Parathyroid adenoma (tissue), 2 donors: ENCODE results near the gene ARHGAP8.

Experiments
- H2AFZ ChIP-seq: fragments of 300-600 bp; sonication (generic); one replicate; pipeline ENCODE4 v1.7.0; 2017; ENCODE audit warnings: antibody characterized with exemption, mild to moderate bottlenecking
- H3K27ac ChIP-seq: fragments of 300-600 bp; sonication (generic); one replicate; pipeline ENCODE4 v1.7.0; 2017
- H3K27me3 ChIP-seq: fragments of 300-600 bp; sonication (generic); one replicate; pipeline ENCODE4 v1.7.0; 2017; ENCODE audit warnings: low read length; ENCODE audit not compliant: control insufficient read depth, insufficient read depth
- H3K36me3 ChIP-seq: fragments of 300-600 bp; sonication (generic); one replicate; pipeline ENCODE4 v1.7.0; 2017; ENCODE audit warnings: low read length; ENCODE audit not compliant: control insufficient read depth, insufficient read depth
- H3K4me1 ChIP-seq: fragments of 300-600 bp; sonication (generic); one replicate; pipeline ENCODE4 v1.7.0; 2017; ENCODE audit warnings: control low read depth
- H3K4me2 ChIP-seq: fragments of 300-600 bp; sonication (generic); one replicate; pipeline ENCODE4 v1.7.0; 2017; ENCODE audit warnings: low read length
- H3K4me3 ChIP-seq: fragments of 300-600 bp; sonication (generic); one replicate; pipeline ENCODE4 v1.7.0; 2017; ENCODE audit warnings: low read depth, low read length
- H3K79me2 ChIP-seq: fragments of 300-600 bp; sonication (generic); one replicate; pipeline ENCODE4 v1.7.0; 2017; ENCODE audit warnings: control low read depth
- H3K9ac ChIP-seq: fragments of 300-600 bp; sonication (generic); one replicate; pipeline ENCODE4 v1.7.0; 2017; ENCODE audit warnings: mild to moderate bottlenecking
- H3K9me3 ChIP-seq: fragments of 300-600 bp; sonication (generic); one replicate; pipeline ENCODE4 v1.7.0; 2017; ENCODE audit warnings: low read length; ENCODE audit not compliant: control insufficient read depth
- TF ChIP-seq, protein P1 (sequence below): fragments of 300-600 bp; sonication (generic); IDR thresholded peaks from one replicate; pipeline ENCODE4 v1.7.0; 2017; ENCODE audit warnings: antibody characterized with exemption, mild to moderate bottlenecking
- donor health status: primary hyperparathyroidism.

Gene ARHGAP8

DNA sequence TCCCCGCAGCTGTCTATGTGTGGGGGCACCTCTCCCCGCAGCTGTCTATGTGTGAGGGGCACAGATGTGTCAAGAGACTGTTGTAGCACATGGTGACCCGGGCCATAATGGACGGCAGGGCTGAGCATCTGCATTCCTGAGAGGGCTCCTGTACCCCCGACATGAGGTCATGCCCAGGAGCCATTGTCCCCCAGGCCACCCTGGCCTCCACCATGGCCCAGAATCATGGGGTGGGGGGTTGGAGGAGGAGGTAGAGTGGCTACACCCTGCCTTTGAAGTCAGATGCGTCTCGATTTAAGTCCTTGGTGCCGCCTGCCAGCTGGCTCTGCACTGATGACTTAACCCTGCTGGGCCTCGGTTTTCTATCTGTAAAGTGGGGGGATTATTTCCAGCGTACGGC lies 49.1 kb downstream of the ARHGAP8 start:
- Histone ChIP-seq H3K4me3 (no peak overlapping the region), H2AFZ (no peak overlapping the region), H3K9me3 (no peaks in the 10 kb centered on the region), H3K4me1 (peaks cover 3% of the 10 kb centered on the region), H3K36me3 (no peaks in the 10 kb centered on the region), H3K79me2 (no peaks in the 10 kb centered on the region), H3K4me2 (no peak overlapping the region), H3K9ac (no peak overlapping the region), H3K27ac (no peak overlapping the region), H3K27me3 (no peaks in the 10 kb centered on the region)
- TF ChIP-seq, protein P1, sequence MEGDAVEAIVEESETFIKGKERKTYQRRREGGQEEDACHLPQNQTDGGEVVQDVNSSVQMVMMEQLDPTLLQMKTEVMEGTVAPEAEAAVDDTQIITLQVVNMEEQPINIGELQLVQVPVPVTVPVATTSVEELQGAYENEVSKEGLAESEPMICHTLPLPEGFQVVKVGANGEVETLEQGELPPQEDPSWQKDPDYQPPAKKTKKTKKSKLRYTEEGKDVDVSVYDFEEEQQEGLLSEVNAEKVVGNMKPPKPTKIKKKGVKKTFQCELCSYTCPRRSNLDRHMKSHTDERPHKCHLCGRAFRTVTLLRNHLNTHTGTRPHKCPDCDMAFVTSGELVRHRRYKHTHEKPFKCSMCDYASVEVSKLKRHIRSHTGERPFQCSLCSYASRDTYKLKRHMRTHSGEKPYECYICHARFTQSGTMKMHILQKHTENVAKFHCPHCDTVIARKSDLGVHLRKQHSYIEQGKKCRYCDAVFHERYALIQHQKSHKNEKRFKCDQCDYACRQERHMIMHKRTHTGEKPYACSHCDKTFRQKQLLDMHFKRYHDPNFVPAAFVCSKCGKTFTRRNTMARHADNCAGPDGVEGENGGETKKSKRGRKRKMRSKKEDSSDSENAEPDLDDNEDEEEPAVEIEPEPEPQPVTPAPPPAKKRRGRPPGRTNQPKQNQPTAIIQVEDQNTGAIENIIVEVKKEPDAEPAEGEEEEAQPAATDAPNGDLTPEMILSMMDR: no peak

DNA sequence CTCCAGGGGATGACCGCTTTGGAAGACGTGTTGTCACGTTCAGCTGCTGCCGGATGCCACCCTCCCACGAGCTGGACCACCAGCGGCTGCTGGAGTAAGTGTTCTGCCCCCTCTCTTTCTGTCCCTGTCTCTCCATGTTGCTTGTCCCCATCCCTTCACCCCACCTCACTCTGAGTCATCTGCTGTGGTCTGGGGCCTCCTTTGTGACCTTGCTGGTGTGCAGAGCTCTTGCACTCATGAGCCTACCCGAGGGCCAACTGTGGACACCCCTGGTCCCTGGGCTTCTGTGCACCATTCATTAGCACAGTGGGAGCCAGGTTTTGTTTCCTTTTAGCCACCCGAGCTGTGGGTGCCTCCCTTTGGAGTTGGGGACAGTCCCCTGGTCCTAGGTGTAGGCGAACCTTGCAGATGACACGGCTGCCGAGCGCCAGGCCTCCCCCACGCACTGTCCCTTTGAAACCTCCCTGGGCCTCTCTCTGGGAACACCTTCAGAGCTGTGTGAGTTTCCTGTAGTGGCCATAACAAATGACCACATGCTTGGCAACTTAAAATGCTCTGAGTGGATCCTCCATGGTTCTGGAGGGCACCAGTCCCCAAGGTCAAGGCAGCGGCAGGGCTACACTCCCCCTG lies 49.8 kb downstream of the ARHGAP8 start:
- no peak overlapping the region for H2AFZ ChIP-seq
- H3K36me3 ChIP-seq: no peaks in the 10 kb centered on the region
- no peak overlapping the region for H3K4me3 ChIP-seq
- TF ChIP-seq, protein P1: no peak
- no peaks in the 10 kb centered on the region for H3K4me1 ChIP-seq
- H3K27ac ChIP-seq: no peak overlapping the region
- H3K9me3 ChIP-seq: no peaks in the 10 kb centered on the region
- H3K27me3 ChIP-seq: no peaks in the 10 kb centered on the region
- H3K9ac ChIP-seq: no peak overlapping the region
- no peak overlapping the region for H3K4me2 ChIP-seq
- no peaks in the 10 kb centered on the region for H3K79me2 ChIP-seq

DNA sequence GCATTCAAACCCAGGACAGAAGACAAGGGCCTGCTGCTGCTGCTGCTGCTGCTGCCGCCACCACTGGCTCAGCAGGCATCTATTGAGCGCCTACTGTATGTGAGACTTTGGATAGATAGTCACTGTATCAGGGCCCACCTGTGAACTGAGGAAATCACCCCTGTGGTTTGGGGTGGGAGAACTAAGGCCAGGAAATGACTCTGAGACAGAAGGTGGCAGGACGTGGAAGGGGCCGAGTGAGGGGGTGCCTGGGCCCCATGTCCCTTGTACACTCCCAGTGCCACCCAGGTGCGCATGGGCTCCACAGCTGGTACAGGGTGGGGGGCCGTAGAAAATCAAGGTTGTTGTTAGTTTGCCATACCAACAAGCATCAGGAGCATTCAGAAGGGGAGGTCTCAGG lies 50.6 kb downstream of the ARHGAP8 start:
- TF ChIP-seq, protein P1: no peak
- H3K4me3 ChIP-seq: no peak overlapping the region

DNA sequence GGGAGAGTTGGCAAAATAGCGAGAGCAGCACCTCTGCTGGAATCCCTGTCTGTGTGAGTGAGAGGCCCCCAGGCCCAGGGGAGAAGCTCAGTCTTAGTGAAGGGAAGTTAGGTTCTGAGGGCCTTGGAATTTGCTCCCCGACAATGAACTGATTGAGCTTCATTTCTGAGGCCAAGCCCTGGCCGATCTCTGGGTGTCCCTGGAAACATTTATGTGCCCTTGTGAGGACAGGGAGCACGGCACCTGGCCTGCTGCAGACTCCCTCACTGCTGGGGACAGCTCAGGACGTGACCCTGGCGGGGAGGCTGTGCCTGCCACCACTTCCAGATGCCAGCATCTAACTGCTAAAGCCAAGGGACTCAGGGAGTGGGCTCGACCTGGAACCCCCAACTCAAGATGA lies 52.0 kb downstream of the ARHGAP8 start:
- TF ChIP-seq, protein P1: no peak
- no peak overlapping the region for H3K27ac ChIP-seq
- no peak overlapping the region for H2AFZ ChIP-seq
- H3K36me3 ChIP-seq: no peaks in the 10 kb centered on the region
- H3K27me3 ChIP-seq: no peaks in the 10 kb centered on the region
- H3K4me3 ChIP-seq: no peak overlapping the region
- H3K79me2 ChIP-seq: no peaks in the 10 kb centered on the region
- H3K9ac ChIP-seq: no peak overlapping the region
- no peak overlapping the region for H3K4me2 ChIP-seq
- no peaks in the 10 kb centered on the region for H3K9me3 ChIP-seq
- H3K4me1 ChIP-seq: no peaks in the 10 kb centered on the region

More for the DNA sequence above, 50.6 kb downstream of the ARHGAP8 start:
- Histone ChIP-seq H3K79me2 (no peaks in the 10 kb centered on the region), H3K27me3 (no peaks in the 10 kb centered on the region), H3K9ac (no peak overlapping the region), H3K4me1 (no peaks in the 10 kb centered on the region), H3K27ac (no peak overlapping the region), H2AFZ (no peak overlapping the region), H3K4me2 (no peak overlapping the region), H3K9me3 (no peaks in the 10 kb centered on the region), H3K36me3 (no peaks in the 10 kb centered on the region)

DNA sequence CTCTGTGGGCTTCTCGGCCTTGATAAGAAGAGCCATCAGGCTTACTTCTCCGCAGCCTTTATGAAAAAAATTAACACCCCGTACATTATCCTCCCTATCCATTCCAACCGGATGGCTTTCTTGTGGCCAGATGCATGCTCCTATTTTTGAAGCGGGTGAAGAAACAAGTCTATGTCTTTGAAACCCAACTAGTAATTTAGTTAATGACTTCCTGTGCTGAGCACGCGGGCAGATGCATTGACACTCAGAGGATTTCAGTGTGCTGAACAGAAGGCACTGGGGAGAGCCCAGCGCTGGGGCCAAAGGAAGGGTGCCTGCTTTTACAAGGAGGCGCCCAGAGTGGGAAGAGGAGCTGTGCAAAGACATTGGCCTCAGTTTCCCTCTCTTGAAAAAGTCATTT lies 53.3 kb downstream of the ARHGAP8 start:
- Histone ChIP-seq H3K9ac (no peak overlapping the region), H3K27me3 (no peaks in the 10 kb centered on the region), H3K27ac (no peak overlapping the region), H3K79me2 (no peaks in the 10 kb centered on the region), H2AFZ (no peak overlapping the region), H3K36me3 (no peaks in the 10 kb centered on the region), H3K9me3 (no peaks in the 10 kb centered on the region), H3K4me2 (no peak overlapping the region), H3K4me1 (no peaks in the 10 kb centered on the region), H3K4me3 (no peak overlapping the region)
- TF ChIP-seq, protein P1: no peak
